ENCODE data around the gene HDDC3. TPM values are rescaled to one million over a fixed set of nuclear protein-coding genes. Genes with fewer than 3 reads are reported as not detected.

HDDC3 gene
- total and polyA plus RNA-seq, 9 of the 15 experiments (the other 6 are each of a cell fraction or from before 2014, with no cell fraction given) = 14.9 to 55.8 (median 36.9) TPM

GRCh38 chr15:90902040-90902839 is 30.1 kb downstream of the HDDC3 start (continued):
- TF ChIP-seq CBFB (CRISPR knock-in tag; IDR thresholded peaks at IDR 0.05) (no peak), ZNF3 (CRISPR knock-in tag; IDR thresholded peaks at IDR 0.05) (no peak), TCF7 (IDR thresholded peaks at IDR 0.05; ENCODE audit: borderline replicate concordance) (no peak), SLC30A9 (CRISPR knock-in tag; IDR thresholded peaks at IDR 0.05) (no peak), BACH1 (tag; IDR thresholded peaks at IDR 0.05) (no peak; the same call in 1 of the 2 replicates), ZNF57 (CRISPR knock-in tag; IDR thresholded peaks at IDR 0.05) (no peak), ZNF212 (CRISPR knock-in tag; IDR thresholded peaks at IDR 0.05) (no peak), CEBPG (CRISPR knock-in tag; IDR thresholded peaks at IDR 0.05) (no peak), CEBPG (tag; conservative IDR thresholded peaks at IDR 0.05 in 1 of 2, IDR thresholded peaks at IDR 0.05 in 1 of 2) (no peak), ZNF23 (CRISPR knock-in tag; IDR thresholded peaks at IDR 0.05) (no peak), GTF2F1 (IDR thresholded peaks at IDR 0.05; ENCODE audit: low read depth, low read length) (no peak), ARID3A (IDR thresholded peaks at IDR 0.05; ENCODE audit: borderline replicate concordance, low read depth, low read length) (no peak), ZNF175 (CRISPR knock-in tag; IDR thresholded peaks at IDR 0.05; ENCODE audit: low read depth) (no peak), SIRT6 (IDR thresholded peaks at IDR 0.05; ENCODE audit: low read depth, low read length) (no peak), MEIS2 (IDR thresholded peaks at IDR 0.05; ENCODE audit: partially characterized antibody) (peak; percentile 50), ZBTB9 (CRISPR knock-in tag; IDR thresholded peaks at IDR 0.05) (no peak), ETV1 (tag; conservative IDR thresholded peaks at IDR 0.05; ENCODE audit: low read depth) (peak; percentile 3; the same call in 1 of the 2 replicates), E2F8 (IDR thresholded peaks at IDR 0.05; ENCODE audit: low read depth, partially characterized antibody) (no peak), TAF1 (IDR thresholded peaks at IDR 0.05; ENCODE audit: control insufficient read depth, extremely low read depth, insufficient read depth, low read length, severe bottlenecking) (peak; percentile 2)
- TF ChIP-seq, protein P1, sequence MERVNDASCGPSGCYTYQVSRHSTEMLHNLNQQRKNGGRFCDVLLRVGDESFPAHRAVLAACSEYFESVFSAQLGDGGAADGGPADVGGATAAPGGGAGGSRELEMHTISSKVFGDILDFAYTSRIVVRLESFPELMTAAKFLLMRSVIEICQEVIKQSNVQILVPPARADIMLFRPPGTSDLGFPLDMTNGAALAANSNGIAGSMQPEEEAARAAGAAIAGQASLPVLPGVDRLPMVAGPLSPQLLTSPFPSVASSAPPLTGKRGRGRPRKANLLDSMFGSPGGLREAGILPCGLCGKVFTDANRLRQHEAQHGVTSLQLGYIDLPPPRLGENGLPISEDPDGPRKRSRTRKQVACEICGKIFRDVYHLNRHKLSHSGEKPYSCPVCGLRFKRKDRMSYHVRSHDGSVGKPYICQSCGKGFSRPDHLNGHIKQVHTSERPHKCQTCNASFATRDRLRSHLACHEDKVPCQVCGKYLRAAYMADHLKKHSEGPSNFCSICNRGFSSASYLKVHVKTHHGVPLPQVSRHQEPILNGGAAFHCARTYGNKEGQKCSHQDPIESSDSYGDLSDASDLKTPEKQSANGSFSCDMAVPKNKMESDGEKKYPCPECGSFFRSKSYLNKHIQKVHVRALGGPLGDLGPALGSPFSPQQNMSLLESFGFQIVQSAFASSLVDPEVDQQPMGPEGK (CRISPR knock-in tag; IDR thresholded peaks at IDR 0.05; ENCODE audit: borderline replicate concordance) = no peak
